ENCODE measurements around the gene GOLGA8K. TPM values are rescaled to one million over a fixed set of nuclear protein-coding genes. Genes with fewer than 3 reads are reported as not detected.
"Not testable (repeated sequence)": the region's sequence is repeated elsewhere in the genome, so short reads cannot be mapped to it uniquely, and the experiment has no call there.

Gene GOLGA8K
- total RNA-seq, 2 donors from 2014 or later, result not detected

GRCh38 chr15:32343921-32344320, 59.2 kb downstream of the GOLGA8K start:
- DNase-seq (ENCODE audit: low spot score), result not testable (repeated sequence)

More at GRCh38 chr15:32343921-32344320, 59.2 kb downstream of the GOLGA8K start:
- H3K4me1 ChIP-seq, H3K36me3 ChIP-seq, H3K4me3 ChIP-seq, H3K27me3 ChIP-seq, H3K9me3 ChIP-seq, H3K27ac ChIP-seq: not testable (repeated sequence)

Other genes starting within 250 kb of the GOLGA8K start
- gene GOLGA8O, start 52.3 kb upstream of the GOLGA8K start, total RNA-seq, result not detected
- 1 to 10 TPM; 3.3 to 6.0 TPM for gene GOLGA8N, start 190.2 kb upstream of the GOLGA8K start, total RNA-seq
- gene ARHGAP11A, start 212.2 kb upstream of the GOLGA8K start, total RNA-seq, result 1 to 10 TPM; 1.0 to 2.3 TPM
- gene SCG5, start 238.4 kb upstream of the GOLGA8K start, total RNA-seq, result under 1 TPM in 1 of 2 donors, not detected in 1; 0.90 TPM